HT1080 (cell line): ENCODE results near the gene RAB3IL1. TPM values are rescaled to one million over a fixed set of nuclear protein-coding genes. Genes with fewer than 3 reads are reported as not detected.
A peak's percentile ranks its signal among the peaks of the same experiment; 100 is the strongest.
"Not testable (repeated sequence)": the region's sequence is repeated elsewhere in the genome, so short reads cannot be mapped to it uniquely, and the experiment has no call there.

Experiments used
- DNase-seq: peaks from one replicate; pipeline ENCODE4 v3.0.0-alpha.2; 2015; ENCODE audit warnings: low read depth
- polyA plus RNA-seq, 2 experiments: library from polyadenylated mRNA; depleted of rRNA; stranded (reverse); fragments of >200 nt; gene quantifications; 2 replicates each; pipeline ENCODE4 v1.2.3, GENCODE V29; 2015
- total RNA-seq: library from RNA; depleted of rRNA; stranded (reverse); fragments of >200 nt; shearing (Covaris generic); gene quantifications from 2 replicates; pipeline ENCODE4 v1.2.3, GENCODE V29; 2014; rRNA removed

Gene RAB3IL1
- 3.1 and 4.8 TPM in 2 replicates for total RNA-seq
- 2.7 and 3.6 TPM in 2 replicates for polyA plus RNA-seq (2015; cell fraction: cytosol; rRNA removed)
- polyA plus RNA-seq (2015; cell fraction: nucleus; rRNA removed) = 1.4 and 2.4 TPM in 2 replicates

GRCh38 chr11:61917334-61918109 lies at the start of gene RAB3IL1:
TSS of gene RAB3IL1 (minus strand) at chr11:61917566. CDS start at chr11:61917367, 199 bp downstream.
- DNase-seq = peak; percentile 50

GRCh38 chr11:61966734-61967115 lies 49.4 kb upstream of the RAB3IL1 start:
- peak; percentile 54 for DNase-seq

- DNase-seq = not testable (repeated sequence)
These were observed 47.4 kb upstream of the RAB3IL1 start for GRCh38 chr11:61964666-61965271.

- no peak for DNase-seq
These were observed 46.8 kb upstream of the RAB3IL1 start for GRCh38 chr11:61964058-61964665.

- DNase-seq = no peak
These were observed 46.1 kb upstream of the RAB3IL1 start for GRCh38 chr11:61963282-61964057.

GRCh38 chr11:61963016-61963281 lies 45.6 kb upstream of the RAB3IL1 start:
- DNase-seq = no peak

GRCh38 chr11:61962213-61963015 lies 45.0 kb upstream of the RAB3IL1 start:
- no peak for DNase-seq

- peak; percentile 30 for DNase-seq
These were observed 44.3 kb upstream of the RAB3IL1 start for GRCh38 chr11:61961570-61962212.

GRCh38 chr11:61960532-61960931 lies 43.2 kb upstream of the RAB3IL1 start:
- DNase-seq = no peak

GRCh38 chr11:61959678-61960077 lies 42.3 kb upstream of the RAB3IL1 start:
- no peak for DNase-seq

GRCh38 chr11:61959114-61959513 lies 41.7 kb upstream of the RAB3IL1 start:
- DNase-seq = no peak

GRCh38 chr11:61958590-61958989 lies 41.2 kb upstream of the RAB3IL1 start:
- DNase-seq = no peak

- no peak for DNase-seq
These were observed 39.8 kb upstream of the RAB3IL1 start for GRCh38 chr11:61957021-61957770.

GRCh38 chr11:61956191-61957020 lies 39.0 kb upstream of the RAB3IL1 start:
- no peak for DNase-seq

- no peak for DNase-seq
These were observed 38.2 kb upstream of the RAB3IL1 start for GRCh38 chr11:61955422-61956135.

- no peak for DNase-seq
These were observed 37.6 kb upstream of the RAB3IL1 start for GRCh38 chr11:61954851-61955421.

- no peak for DNase-seq
These were observed 36.9 kb upstream of the RAB3IL1 start for GRCh38 chr11:61954106-61954850.
